HG02970 (cell line): ENCODE results near the gene CYTL1.

Source experiments
- ATAC-seq: cut with Tn5 transposase; IDR thresholded peaks from one replicate; pipeline ENCODE4 v1.9.1; 2021; ENCODE audit warnings: mild to moderate bottlenecking, moderate library complexity, moderate number of reproducible peaks; ENCODE audit not compliant: unreplicated experiment, low FRiP score

The CYTL1 gene

DNA sequence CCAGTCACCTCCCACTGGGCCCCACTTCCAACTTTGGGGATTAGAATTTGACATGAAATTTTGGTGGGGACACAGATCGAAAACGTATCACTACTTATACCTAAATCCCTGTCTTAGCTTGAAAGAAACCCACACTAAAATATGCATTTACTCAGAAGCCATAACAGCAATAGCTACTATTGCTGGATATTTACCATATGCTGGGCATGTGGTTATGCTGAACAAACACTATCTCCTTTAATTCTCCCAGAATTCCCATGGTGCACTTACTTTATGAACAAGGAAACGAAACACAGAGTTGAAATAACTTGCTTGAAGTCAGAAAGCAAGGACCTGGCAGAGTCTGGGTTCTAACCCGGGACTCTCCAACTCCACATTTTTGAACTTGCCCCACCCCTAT, 39.3 kb downstream of the CYTL1 start:
- ATAC-seq = no peak

DNA sequence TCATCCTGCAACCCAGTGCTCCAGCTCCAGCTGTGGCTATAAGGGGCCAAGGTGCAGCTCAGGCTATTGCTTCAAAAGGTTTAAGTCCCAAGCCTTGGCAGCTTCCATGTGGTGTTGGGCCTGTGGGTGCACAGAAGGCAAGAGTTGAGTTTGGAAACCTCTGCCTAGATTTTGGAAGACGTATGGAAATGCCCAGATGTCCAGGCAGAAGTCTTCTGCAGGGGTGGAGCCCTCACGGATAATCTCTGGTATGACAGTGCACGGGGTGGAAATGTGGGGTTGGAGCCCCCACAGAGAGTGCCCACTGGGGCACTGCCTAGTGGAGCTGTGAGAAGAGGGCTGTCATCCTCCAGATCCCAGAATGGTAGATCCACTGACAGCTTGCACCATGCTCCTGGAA, 44.5 kb downstream of the CYTL1 start:
- no peak for ATAC-seq

- ATAC-seq = no peak
These were observed 47.5 kb downstream of the CYTL1 start for GRCh38 chr4:4971796-4972195.

DNA sequence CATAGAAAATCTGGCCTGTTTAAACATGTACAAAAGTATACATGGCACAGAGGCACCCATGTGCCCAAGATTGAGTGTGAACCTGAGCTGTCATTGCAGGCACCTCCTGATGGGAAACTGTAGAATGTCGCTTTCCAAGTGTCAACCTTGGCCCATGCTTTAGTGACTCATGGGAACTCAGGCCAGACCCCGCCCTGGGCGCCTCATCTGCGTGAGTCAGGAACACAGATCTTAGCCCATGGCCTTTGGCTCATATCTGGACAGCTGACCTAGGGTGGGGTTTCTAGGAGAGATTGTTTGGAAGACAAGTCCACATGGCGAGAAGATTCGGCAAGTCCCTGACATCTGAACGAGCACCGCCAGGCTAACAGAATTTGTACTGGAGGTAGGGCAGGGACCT, 50.0 kb downstream of the CYTL1 start:
- ATAC-seq = no peak

DNA sequence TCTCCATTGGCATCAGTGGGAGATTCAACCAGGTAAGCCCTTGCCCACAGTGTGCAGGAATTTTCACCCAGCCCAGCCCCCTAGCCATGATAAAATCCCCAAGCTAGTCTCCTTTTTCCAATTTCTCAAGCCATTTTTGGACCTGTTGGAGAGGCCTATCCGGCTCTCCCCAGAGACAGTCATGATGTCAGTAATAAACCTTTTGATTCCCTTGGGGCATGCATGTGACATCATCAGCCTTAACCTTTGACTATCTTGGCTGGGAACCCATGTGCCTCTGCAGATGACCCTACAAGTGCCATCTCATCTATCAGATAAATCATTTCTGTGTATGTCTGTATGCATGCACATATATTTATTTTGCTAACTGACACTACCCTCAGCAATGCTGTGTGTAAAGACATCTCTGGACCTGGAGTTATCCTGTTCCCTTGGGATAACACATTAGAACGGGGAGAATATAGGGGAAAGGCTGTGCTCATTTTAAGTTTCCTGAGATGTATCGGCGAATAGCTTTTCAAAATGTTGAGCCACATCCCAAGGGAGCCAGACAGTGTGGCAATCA, 51.0 kb downstream of the CYTL1 start:
- no peak for ATAC-seq
